ENCODE results near the gene PTPN20. TPM values are rescaled to one million over a fixed set of nuclear protein-coding genes. Genes with fewer than 3 reads are reported as not detected.

The PTPN20 gene
- total RNA-seq, 2 experiments from 2014 or later: 1.3 to 2.0 TPM

DNA sequence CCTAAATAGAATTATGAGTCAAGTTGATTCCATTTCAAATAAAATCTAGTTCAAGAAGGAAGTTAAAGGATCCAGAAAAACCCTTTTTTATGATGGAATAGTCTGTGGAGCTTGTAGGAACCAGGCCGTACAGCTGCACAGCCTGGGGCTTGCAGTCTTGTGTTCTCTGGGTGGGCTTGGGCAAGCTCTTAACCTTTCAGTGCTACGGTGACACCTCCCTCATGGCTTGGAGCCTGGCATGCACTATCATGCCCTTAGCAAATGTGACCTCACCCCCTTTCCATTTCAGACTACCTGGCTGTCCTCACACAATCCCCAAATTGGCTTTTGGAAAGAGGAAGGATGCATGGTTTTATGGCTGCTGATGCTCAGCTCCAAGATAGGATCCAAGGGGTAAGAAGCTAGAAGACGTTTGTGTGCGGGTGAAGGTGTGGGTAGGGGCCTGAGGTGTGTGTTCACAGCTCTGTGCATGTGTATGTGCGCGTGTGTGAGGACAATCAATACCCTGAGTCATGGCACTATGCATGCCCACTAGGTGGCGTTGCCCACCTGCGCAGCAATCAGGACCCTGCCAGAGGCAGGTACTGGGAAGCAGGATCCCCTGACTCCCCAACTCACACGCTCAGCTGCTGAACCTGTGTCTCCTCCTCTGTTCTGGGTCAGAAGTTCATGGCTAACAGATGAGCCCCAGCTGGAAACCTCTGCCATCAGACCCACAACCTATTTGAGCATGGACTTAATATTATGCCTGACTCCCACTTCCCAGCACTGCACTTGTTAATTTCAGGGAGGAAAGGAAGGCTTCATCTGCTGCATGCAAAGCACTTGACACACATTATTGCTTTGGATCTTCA lies 113.4 kb downstream of the PTPN20 start:
- ATAC-seq: peak; percentile 97
- Mint-ChIP-seq H3K27me3 (peaks cover 6% of the 10 kb centered on the region), H3K36me3 (ENCODE audit: low read depth) (no peaks in the 10 kb centered on the region), H3K4me1 (peaks cover 5% of the 10 kb centered on the region), H3K4me3 (no peak overlapping the region), H3K9me3 (ENCODE audit: low read depth) (no peaks in the 10 kb centered on the region), H3K27ac (no peak overlapping the region)
- intact Hi-C loops (cut with DNase I, micrococcal nuclease): loop anchor here (1.0 kb wide), 3 partner anchors 23 to 316 kb away; no protein-coding TSS in a partner anchor
- ChIA-PET CTCF (interaction anchor here (0.6 to 3.6 kb wide), 27 partner anchors 9 to 410 kb away, joined by 3 to 45 read pairs (median 3); no protein-coding TSS in a partner anchor), POLR2A (no interaction called here)
- peak; percentile 84 for DNase-seq

DNA sequence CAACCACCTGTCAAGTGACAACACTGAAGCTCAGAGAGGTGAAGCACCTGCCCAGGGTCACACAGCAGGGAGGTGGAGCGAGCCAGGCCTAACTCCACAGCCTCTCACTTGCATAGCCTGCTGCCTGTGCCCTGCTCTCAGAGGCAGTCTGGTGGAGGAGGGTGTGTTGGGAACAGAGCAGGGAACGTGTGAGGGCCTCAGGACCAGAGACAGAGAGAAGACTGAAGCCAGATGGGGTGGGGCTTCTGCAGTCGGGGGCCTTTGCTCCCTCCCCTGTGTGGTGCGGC lies 114.0 kb downstream of the PTPN20 start:
- H3K4me1 Mint-ChIP-seq: peaks cover 5% of the 10 kb centered on the region
- CTCF ChIA-PET: interaction anchor here (0.6 to 3.6 kb wide), 20 partner anchors 9 to 409 kb away, joined by 3 to 45 read pairs (median 4); no protein-coding TSS in a partner anchor
- H3K27me3 Mint-ChIP-seq: peaks cover 6% of the 10 kb centered on the region
- no peaks in the 10 kb centered on the region for H3K9me3 Mint-ChIP-seq (ENCODE audit: low read depth)
- DNase-seq (no peak), ATAC-seq (peak; percentile 20)
- no peak overlapping the region for H3K27ac Mint-ChIP-seq
- no peaks in the 10 kb centered on the region for H3K36me3 Mint-ChIP-seq (ENCODE audit: low read depth)
- POLR2A ChIA-PET: no interaction called here
- no peak overlapping the region for H3K4me3 Mint-ChIP-seq
- intact Hi-C loops (cut with DNase I, micrococcal nuclease): loop anchor here in 1 of 2 experiments (1.0 kb wide), 1 partner anchor 315 kb away; no protein-coding TSS in a partner anchor

DNA sequence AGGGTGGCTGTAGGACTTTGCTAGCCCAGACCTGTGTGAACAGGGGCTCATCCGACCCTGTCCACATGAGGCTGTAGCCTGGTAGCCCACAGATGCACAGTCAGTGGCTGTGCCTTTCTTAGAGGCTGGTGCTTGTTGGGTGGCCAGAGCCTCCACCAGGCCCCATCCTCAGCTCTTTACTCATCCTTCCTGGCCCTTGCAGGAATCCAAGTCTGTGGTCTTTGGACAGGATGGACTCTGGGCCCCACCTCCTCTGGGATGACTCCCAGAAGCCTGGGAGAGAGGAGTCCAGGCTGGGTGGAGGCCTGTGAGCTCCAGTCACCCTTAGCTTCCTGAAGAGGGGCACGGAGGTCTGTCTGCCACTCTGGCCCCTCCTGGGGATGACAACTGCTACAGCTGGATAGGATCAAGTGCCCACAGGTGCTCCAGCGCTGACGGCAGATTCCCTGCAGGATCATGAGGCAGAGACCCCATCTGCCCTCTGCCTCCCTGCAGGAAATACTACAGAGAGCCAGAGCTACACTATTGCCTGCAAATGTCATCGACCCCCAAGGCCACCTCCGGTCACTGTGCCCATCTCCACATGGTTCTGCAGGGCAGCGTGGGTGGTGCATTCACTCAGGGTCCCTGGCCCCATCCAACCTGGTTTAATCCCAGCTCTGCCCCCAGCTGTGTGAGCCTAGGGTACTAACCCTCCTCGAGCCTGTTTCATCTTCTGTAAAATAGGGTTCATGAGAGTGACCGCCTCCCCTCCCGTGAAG lies 114.5 kb downstream of the PTPN20 start:
- Mint-ChIP-seq H3K27ac (no peak overlapping the region), H3K9me3 (ENCODE audit: low read depth) (no peaks in the 10 kb centered on the region), H3K27me3 (peaks cover 6% of the 10 kb centered on the region), H3K36me3 (ENCODE audit: low read depth) (no peaks in the 10 kb centered on the region), H3K4me3 (no peak overlapping the region), H3K4me1 (peaks cover 5% of the 10 kb centered on the region)
- intact Hi-C loops (cut with DNase I, micrococcal nuclease): loop anchor here in 1 of 2 experiments (1.0 kb wide), 1 partner anchor 315 kb away; no protein-coding TSS in a partner anchor
- no peak for DNase-seq
- CTCF ChIA-PET: interaction anchor here (0.6 to 3.6 kb wide), 13 partner anchors 8 to 409 kb away, joined by 3 to 45 read pairs (median 4); no protein-coding TSS in a partner anchor
- POLR2A ChIA-PET: no interaction called here
- ATAC-seq: no peak

DNA sequence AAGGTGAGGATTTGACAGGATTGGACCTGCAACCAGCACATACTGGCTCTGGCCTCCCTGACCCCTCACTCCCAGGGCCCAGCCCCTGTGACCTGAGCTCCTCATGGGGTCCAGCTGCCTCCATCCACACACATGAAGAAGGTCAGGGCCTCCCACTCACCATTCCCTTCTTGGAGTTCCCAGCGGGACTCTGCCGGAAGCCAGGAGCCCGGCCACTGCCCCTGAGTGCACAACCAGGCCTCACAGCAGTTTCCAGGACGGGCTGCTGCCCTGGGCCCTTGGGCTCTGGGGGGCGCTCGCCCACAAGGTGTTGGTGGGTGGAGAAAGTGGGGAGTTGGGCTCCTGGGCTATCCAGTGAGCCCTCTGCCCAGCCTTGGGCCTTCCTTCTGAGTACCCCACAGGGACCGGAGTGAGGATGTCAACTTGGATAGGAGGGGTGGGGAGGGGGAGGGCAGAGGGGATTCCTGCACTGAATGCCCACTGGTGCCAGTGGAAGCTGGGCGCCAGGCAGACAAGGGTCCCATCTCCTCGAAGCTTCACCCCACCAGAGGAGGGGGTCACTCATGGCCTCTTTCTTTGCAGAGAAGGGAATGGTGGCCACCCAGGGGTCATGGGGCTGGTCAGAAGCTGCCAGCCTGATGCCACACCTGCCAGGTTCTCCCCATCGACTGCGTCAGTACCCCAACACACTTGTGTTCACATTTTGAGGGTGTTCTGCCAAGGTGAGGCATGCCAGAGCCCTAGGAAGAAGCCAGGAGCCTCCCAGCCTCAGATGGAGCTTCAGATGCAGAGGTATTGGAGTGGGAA lies 115.3 kb downstream of the PTPN20 start:
- ATAC-seq (no peak), DNase-seq (no peak)
- Mint-ChIP-seq H3K36me3 (ENCODE audit: low read depth) (no peaks in the 10 kb centered on the region), H3K27me3 (peaks cover 6% of the 10 kb centered on the region), H3K4me3 (no peak overlapping the region), H3K9me3 (ENCODE audit: low read depth) (no peaks in the 10 kb centered on the region), H3K4me1 (peaks cover 5% of the 10 kb centered on the region), H3K27ac (no peak overlapping the region)
- CTCF ChIA-PET: interaction anchor here (0.6 to 3.6 kb wide), 5 partner anchors 7 to 292 kb away, joined by 3 to 45 read pairs (median 3); no protein-coding TSS in a partner anchor
- POLR2A ChIA-PET: no interaction called here
- intact Hi-C loops (cut with DNase I, micrococcal nuclease): no loop called here

DNA sequence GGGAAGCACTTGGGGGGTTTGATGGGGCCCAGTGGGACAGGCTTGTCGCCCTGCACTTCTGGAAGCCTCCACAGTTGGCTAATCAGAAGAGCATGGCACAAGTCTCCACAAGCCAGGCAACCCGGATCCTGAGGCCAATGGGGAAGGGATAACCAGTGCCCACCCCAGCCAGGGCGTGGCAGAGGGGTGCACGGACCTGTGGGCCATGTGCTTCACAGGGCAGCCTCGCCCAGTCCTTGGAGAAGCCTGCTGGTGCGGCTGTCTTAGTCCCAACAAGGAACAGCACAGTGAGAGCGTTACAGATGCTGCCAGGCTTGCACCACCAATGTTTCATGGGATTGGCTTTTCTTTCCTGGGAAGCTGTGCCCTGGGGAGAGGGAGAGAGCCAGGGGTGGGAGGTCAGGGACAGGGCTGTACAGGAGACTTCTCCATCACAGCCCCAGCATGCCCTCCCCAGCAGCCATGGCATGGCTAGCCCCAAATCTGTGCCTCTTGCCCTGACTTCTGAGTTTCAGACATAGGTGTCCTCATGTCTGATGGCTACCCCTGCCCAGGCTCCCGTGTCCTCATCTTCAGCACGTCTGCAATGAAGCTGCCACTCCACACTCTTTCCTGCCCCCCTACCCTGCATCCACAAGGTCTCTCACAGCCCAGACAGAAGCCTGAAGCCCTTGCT lies 116.0 kb downstream of the PTPN20 start:
- DNase-seq: no peak
- H3K9me3 Mint-ChIP-seq (ENCODE audit: low read depth): no peaks in the 10 kb centered on the region
- ChIA-PET CTCF (interaction anchor here (0.6 to 3.6 kb wide), 4 partner anchors 20 to 285 kb away, joined by 3 to 45 read pairs (median 3); no protein-coding TSS in a partner anchor), POLR2A (no interaction called here)
- H3K27me3 Mint-ChIP-seq: peaks cover 6% of the 10 kb centered on the region
- H3K27ac Mint-ChIP-seq: no peak overlapping the region
- no peak overlapping the region for H3K4me3 Mint-ChIP-seq
- no peaks in the 10 kb centered on the region for H3K36me3 Mint-ChIP-seq (ENCODE audit: low read depth)
- peaks cover 5% of the 10 kb centered on the region for H3K4me1 Mint-ChIP-seq
- ATAC-seq: no peak
- intact Hi-C loops (cut with DNase I, micrococcal nuclease): no loop called here

DNA sequence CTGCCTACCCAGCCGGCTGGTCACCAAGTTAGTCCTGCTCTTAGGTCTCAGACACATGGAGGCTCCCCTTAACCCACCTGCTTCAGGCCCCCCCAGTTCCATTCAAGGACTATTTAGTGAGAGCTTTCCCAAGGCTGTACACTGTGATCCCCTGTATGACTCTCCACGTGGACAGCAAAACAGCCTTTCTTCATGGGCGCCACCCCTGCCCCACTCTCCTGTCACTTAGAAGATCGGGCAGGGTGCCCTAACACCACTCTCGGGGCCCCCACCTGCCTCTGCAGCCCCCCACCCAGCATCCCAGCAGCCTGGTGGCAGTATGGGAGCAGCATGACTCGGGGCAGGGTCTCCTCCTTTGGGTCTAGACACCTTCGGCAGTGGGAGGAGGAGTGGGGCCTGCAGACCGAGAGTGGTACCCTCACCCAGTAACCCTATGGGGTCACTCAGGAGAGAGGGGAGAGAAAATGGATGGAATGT lies 116.6 kb downstream of the PTPN20 start:
- intact Hi-C loops (cut with DNase I, micrococcal nuclease): loop anchor here in 1 of 2 experiments (1.0 kb wide), 1 partner anchor 312 kb away; no protein-coding TSS in a partner anchor
- no peaks in the 10 kb centered on the region for H3K9me3 Mint-ChIP-seq (ENCODE audit: low read depth)
- ChIA-PET CTCF (interaction anchor here (1.1 kb wide), 1 partner anchor 20 kb away, joined by 3 read pairs; no protein-coding TSS in a partner anchor), POLR2A (no interaction called here)
- peaks cover 6% of the 10 kb centered on the region for H3K27me3 Mint-ChIP-seq
- H3K36me3 Mint-ChIP-seq (ENCODE audit: low read depth): no peaks in the 10 kb centered on the region
- no peak overlapping the region for H3K4me3 Mint-ChIP-seq
- DNase-seq: no peak
- H3K27ac Mint-ChIP-seq: no peak overlapping the region
- peaks cover 5% of the 10 kb centered on the region for H3K4me1 Mint-ChIP-seq
- no peak for ATAC-seq

DNA sequence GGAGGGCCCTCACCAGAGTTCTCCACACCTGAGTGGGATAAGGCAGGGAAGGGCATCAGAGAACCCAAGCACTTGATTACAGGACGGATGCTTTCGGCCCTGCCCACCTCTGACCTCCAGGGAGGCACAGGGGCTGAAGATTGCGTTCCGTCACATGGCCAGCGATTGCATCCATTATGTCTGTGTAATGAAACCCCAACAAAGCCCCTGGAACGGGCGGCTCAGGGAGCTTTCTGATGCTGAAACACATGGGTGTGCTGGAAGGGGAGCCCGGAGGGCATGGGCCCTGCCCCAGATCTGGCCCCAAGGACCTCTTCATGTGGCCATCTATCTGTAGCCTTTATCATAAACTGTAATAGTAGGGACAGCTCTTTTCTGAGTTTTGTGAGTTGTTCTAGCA lies 117.2 kb downstream of the PTPN20 start:
- Mint-ChIP-seq H3K4me3 (no peak overlapping the region), H3K36me3 (ENCODE audit: low read depth) (no peaks in the 10 kb centered on the region), H3K27ac (no peak overlapping the region), H3K9me3 (ENCODE audit: low read depth) (no peaks in the 10 kb centered on the region), H3K27me3 (peaks cover 6% of the 10 kb centered on the region), H3K4me1 (peaks cover 5% of the 10 kb centered on the region)
- intact Hi-C loops (cut with DNase I, micrococcal nuclease): loop anchor here in 1 of 2 experiments (1.0 kb wide), 1 partner anchor 312 kb away; no protein-coding TSS in a partner anchor
- DNase-seq (no peak), ATAC-seq (no peak)
- ChIA-PET POLR2A (no interaction called here), CTCF (interaction anchor here (1.1 kb wide), 1 partner anchor 19 kb away, joined by 3 read pairs; no protein-coding TSS in a partner anchor)

DNA sequence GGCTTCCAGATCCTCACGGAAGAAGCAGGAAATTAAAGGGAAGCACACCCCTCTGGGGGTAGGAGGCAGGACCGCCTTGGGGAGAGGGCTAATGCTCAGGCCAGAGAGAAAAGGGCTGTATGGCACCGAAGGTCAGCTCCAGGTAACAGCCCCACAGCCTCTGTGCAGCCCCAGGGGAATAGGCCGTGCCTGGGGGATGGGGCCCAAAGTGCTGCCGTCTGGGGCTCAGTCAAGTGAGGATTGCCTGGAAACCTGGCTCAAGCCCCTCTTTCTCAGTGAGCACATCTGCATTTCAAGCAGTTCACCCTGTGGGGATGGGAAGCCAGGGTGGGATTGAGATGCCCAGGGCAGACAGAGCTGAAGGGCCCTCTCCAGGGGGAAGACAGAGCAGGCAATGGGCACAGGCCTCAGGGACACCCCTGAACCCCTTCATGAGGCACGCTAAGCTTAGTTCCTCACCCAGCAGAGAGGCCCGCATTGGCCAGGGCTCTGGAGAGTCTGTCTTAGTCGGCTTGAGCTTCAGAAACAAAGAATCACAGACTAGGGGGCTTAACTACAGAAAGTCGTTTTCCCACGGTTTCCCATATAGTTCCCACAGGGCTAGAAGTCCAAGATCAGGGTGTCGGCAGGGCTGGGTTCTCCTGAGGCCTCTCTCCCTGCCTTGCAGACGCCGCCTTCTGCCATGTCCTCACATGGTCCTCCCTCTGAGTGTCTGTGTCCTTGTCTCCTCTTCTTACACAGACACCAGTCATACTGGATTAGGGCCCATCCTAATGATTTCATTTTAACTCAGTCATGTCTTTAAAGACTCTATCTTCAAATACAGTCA lies 118.2 kb downstream of the PTPN20 start:
- intact Hi-C loops (cut with DNase I, micrococcal nuclease): no loop called here

DNA sequence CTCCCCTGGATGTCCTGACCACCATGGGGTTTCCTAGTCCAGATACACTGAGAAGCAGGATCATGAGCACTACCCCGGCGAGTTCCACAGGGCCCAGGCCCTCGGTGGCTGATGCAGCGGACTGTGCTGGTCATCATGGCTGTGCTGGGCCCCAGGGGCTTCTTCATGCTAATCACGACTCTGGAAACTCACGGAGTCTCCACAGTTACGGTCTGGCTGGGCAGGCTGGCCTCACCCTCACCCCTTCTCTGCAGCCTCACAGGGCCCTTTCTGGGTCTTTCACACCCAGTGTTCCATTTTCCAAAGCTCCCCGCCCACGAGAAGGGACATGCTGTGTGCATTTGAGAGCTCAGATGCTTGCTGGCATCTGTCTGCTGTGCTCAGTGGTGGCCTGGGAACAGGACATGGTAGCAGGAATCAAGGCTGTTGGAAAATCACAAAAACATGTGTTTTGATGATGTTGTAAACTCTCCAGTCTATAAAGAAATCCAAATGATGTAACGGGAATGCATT lies 119.0 kb downstream of the PTPN20 start:
- no peaks in the 10 kb centered on the region for H3K27me3 Mint-ChIP-seq
- ATAC-seq (no peak), DNase-seq (no peak)
- POLR2A ChIA-PET: no interaction called here
- no peaks in the 10 kb centered on the region for H3K9me3 Mint-ChIP-seq (ENCODE audit: low read depth)
- no peaks in the 10 kb centered on the region for H3K36me3 Mint-ChIP-seq (ENCODE audit: low read depth)
- CTCF ChIA-PET: interaction anchor here (1.8 kb wide), 1 partner anchor 281 kb away, joined by 6 read pairs; no protein-coding TSS in a partner anchor
- intact Hi-C loops (cut with DNase I, micrococcal nuclease): no loop called here
- no peaks in the 10 kb centered on the region for H3K4me1 Mint-ChIP-seq
- H3K4me3 Mint-ChIP-seq: no peak overlapping the region
- no peak overlapping the region for H3K27ac Mint-ChIP-seq

More for the DNA sequence above, 118.2 kb downstream of the PTPN20 start:
- no peaks in the 10 kb centered on the region for H3K27me3 Mint-ChIP-seq
- no peak overlapping the region for H3K4me3 Mint-ChIP-seq
- POLR2A ChIA-PET: no interaction called here
- H3K9me3 Mint-ChIP-seq (ENCODE audit: low read depth): no peaks in the 10 kb centered on the region
- peaks cover 5% of the 10 kb centered on the region for H3K4me1 Mint-ChIP-seq
- DNase-seq (no peak), ATAC-seq (no peak)
- no peak overlapping the region for H3K27ac Mint-ChIP-seq
- CTCF ChIA-PET: interaction anchor here (0.8 to 1.8 kb wide), 2 partner anchors 20 to 282 kb away, joined by 3 to 6 read pairs; no protein-coding TSS in a partner anchor
- no peaks in the 10 kb centered on the region for H3K36me3 Mint-ChIP-seq (ENCODE audit: low read depth)
